ENCODE data around the gene PLEKHG1. TPM values are rescaled to one million over a fixed set of nuclear protein-coding genes. Genes with fewer than 3 reads are reported as not detected.
A peak's percentile ranks its signal among the peaks of the same experiment; 100 is the strongest.

The PLEKHG1 gene
- total and polyA plus RNA-seq, 2 of the 13 experiments (the other 11 are each of a cell fraction or from before 2014, with no cell fraction given): 0.03 to 0.04 TPM

GRCh38 chr6:150573041-150573681, 26.5 kb upstream of the PLEKHG1 start (continued):
- TF ChIP-seq, protein P1, sequence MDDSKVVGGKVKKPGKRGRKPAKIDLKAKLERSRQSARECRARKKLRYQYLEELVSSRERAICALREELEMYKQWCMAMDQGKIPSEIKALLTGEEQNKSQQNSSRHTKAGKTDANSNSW (CRISPR knock-in tag; IDR thresholded peaks at IDR 0.05; ENCODE audit: borderline replicate concordance): no peak
- TF ChIP-seq FOSL2 (CRISPR knock-in tag; IDR thresholded peaks at IDR 0.05) (no peak), ZBTB14 (CRISPR knock-in tag; IDR thresholded peaks at IDR 0.05) (no peak), NR2F2 (IDR thresholded peaks at IDR 0.05; ENCODE audit: borderline replicate concordance, low read depth) (peak; percentile 66), ZNF205 (CRISPR knock-in tag; IDR thresholded peaks at IDR 0.05) (no peak), ZFP41 (CRISPR knock-in tag; IDR thresholded peaks at IDR 0.05; ENCODE audit: borderline replicate concordance) (no peak), MAFK (conservative IDR thresholded peaks at IDR 0.05 in 1 of 2, IDR thresholded peaks at IDR 0.05 in 1 of 2; ENCODE audit: low read length in 2 of 2) (peak; percentile 13 to 14; a peak in 1 of 4 replicates), PHF20 (CRISPR knock-in tag; IDR thresholded peaks at IDR 0.05) (no peak), HOXD1 (CRISPR knock-in tag; IDR thresholded peaks at IDR 0.05) (no peak), ZBED4 (CRISPR knock-in tag; IDR thresholded peaks at IDR 0.05; ENCODE audit: borderline replicate concordance) (peak; percentile 66; the same call in 1 of the 2 replicates), ZNF558 (CRISPR knock-in tag; IDR thresholded peaks at IDR 0.05; ENCODE audit: borderline replicate concordance) (no peak), ZNF24 (IDR thresholded peaks at IDR 0.05) (no peak), ZNF337 (CRISPR knock-in tag; IDR thresholded peaks at IDR 0.05; ENCODE audit: borderline replicate concordance, low read depth) (no peak)
- TF ChIP-seq, protein P2, sequence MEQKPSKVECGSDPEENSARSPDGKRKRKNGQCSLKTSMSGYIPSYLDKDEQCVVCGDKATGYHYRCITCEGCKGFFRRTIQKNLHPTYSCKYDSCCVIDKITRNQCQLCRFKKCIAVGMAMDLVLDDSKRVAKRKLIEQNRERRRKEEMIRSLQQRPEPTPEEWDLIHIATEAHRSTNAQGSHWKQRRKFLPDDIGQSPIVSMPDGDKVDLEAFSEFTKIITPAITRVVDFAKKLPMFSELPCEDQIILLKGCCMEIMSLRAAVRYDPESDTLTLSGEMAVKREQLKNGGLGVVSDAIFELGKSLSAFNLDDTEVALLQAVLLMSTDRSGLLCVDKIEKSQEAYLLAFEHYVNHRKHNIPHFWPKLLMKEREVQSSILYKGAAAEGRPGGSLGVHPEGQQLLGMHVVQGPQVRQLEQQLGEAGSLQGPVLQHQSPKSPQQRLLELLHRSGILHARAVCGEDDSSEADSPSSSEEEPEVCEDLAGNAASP (CRISPR knock-in tag; IDR thresholded peaks at IDR 0.05; ENCODE audit: borderline replicate concordance): no peak
- TF ChIP-seq, protein P3, sequence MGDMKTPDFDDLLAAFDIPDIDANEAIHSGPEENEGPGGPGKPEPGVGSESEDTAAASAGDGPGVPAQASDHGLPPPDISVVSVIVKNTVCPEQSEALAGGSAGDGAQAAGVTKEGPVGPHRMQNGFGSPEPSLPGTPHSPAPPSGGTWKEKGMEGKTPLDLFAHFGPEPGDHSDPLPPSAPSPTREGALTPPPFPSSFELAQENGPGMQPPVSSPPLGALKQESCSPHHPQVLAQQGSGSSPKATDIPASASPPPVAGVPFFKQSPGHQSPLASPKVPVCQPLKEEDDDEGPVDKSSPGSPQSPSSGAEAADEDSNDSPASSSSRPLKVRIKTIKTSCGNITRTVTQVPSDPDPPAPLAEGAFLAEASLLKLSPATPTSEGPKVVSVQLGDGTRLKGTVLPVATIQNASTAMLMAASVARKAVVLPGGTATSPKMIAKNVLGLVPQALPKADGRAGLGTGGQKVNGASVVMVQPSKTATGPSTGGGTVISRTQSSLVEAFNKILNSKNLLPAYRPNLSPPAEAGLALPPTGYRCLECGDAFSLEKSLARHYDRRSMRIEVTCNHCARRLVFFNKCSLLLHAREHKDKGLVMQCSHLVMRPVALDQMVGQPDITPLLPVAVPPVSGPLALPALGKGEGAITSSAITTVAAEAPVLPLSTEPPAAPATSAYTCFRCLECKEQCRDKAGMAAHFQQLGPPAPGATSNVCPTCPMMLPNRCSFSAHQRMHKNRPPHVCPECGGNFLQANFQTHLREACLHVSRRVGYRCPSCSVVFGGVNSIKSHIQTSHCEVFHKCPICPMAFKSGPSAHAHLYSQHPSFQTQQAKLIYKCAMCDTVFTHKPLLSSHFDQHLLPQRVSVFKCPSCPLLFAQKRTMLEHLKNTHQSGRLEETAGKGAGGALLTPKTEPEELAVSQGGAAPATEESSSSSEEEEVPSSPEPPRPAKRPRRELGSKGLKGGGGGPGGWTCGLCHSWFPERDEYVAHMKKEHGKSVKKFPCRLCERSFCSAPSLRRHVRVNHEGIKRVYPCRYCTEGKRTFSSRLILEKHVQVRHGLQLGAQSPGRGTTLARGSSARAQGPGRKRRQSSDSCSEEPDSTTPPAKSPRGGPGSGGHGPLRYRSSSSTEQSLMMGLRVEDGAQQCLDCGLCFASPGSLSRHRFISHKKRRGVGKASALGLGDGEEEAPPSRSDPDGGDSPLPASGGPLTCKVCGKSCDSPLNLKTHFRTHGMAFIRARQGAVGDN (CRISPR knock-in tag; IDR thresholded peaks at IDR 0.05): peak; percentile 74

Data from HepG2 (cell line).